LNCAP (cell line): ENCODE data around the gene TAPT1.

ENCODE experiments used
- TF ChIP-seq, protein P1 (sequence below): fragments of 450-650 bp; IDR thresholded peaks from 2 replicates; pipeline ENCODE4 v1.5.1; 2017; ENCODE audit warnings: mild to moderate bottlenecking

TAPT1 gene

DNA sequence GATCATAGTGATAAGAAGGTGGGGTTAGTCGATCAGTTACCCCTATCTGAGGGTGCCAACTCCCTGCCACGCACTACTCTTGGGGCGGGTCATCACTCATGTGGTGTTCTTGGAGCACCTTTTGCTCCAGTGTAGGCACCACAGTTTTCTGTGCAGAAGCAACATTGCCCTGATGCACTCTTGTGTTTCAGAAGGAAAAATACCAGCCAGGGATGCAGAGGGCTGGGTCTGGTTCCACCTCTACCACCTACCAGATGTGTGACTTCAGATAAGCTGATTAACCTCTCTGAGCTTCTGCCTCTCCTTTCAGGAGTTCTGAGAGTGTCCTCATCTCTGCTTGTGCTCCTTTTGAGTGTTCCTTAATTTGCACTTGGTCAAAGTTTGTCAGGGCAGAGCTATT lies 112.5 kb downstream of the TAPT1 start:
- TF ChIP-seq, protein P1, sequence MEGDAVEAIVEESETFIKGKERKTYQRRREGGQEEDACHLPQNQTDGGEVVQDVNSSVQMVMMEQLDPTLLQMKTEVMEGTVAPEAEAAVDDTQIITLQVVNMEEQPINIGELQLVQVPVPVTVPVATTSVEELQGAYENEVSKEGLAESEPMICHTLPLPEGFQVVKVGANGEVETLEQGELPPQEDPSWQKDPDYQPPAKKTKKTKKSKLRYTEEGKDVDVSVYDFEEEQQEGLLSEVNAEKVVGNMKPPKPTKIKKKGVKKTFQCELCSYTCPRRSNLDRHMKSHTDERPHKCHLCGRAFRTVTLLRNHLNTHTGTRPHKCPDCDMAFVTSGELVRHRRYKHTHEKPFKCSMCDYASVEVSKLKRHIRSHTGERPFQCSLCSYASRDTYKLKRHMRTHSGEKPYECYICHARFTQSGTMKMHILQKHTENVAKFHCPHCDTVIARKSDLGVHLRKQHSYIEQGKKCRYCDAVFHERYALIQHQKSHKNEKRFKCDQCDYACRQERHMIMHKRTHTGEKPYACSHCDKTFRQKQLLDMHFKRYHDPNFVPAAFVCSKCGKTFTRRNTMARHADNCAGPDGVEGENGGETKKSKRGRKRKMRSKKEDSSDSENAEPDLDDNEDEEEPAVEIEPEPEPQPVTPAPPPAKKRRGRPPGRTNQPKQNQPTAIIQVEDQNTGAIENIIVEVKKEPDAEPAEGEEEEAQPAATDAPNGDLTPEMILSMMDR = no peak

DNA sequence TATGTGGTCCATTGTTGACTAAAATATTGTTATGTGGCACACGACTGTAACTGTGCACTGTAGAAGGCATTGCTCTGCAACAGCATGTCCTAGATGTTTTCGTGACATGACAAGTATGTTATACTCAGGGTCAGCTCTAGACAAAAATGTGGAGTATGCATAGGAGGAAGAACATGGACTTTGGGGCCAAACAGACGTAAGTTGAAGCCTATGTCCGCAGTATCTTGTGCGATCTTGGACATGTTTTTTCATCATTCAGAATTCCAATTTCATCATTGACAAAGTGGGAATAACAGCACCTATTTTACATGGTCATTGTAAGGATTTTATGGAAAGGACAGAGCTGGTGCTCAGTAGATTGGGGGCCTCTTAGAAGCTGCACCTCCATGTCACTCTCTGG lies 114.7 kb downstream of the TAPT1 start:
- TF ChIP-seq, protein P1 = no peak

- TF ChIP-seq, protein P1 = no peak
Observed at GRCh38 chr4:16110661-16111290, 115.5 kb downstream of the TAPT1 start.
